GM12878 (cell line): ENCODE data around the gene MYBPHL. TPM values are rescaled to one million over a fixed set of nuclear protein-coding genes. Genes with fewer than 3 reads are reported as not detected.

Experiments
- ATAC-seq: fragments of 200-7000 bp; cut with Tn5 transposase; 3 replicates; pipeline ENCODE4 v1.9.1; 2020; ENCODE audit warnings: mild to moderate bottlenecking, moderate library complexity
- BruUV-seq: library from RNA; stranded (reverse); fragments of 400-500 nt; replicated peaks from 2 replicates; lab custom pipeline; 2021; lab: Mats Ljungman, UMichigan
- CTCF ChIA-PET: fragments of 300-600 bp; sonication (Branson Sonifier 250); formaldehyde crosslinking; extraction: SDS; loops from one replicate; lab custom pipeline; 2021; ENCODE audit warnings: inconsistent platforms; lab: Yijun Ruan, JAX
- POLR2A ChIA-PET: fragments of 350-600 bp; formaldehyde crosslinking; extraction: SDS; loops from one replicate; lab custom pipeline; 2021; ENCODE audit warnings: inconsistent platforms; lab: Charles Lee
- RAD21 ChIA-PET: fragments of 300-600 bp; sonication (Branson Sonifier 250); formaldehyde crosslinking; loops from one replicate; lab custom pipeline; 2023; ENCODE audit warnings: antibody characterized with exemption; ENCODE audit not compliant: unreplicated experiment; lab: Charles Lee
- SMC1A ChIA-PET: fragments of 300-600 bp; sonication (Branson Sonifier 250); formaldehyde crosslinking; loops from one replicate; lab custom pipeline; 2023; ENCODE audit not compliant: unreplicated experiment, uncharacterized antibody; lab: Charles Lee
- DNase-seq: peaks from one replicate; pipeline ENCODE4 v3.0.0-alpha.2; 2011; ENCODE audit warnings: low read depth, low spot score
- FAIRE-seq: peaks from 3 replicates; lab custom pipeline; 2011; peaks lifted over from hg19 to GRCh38; lab: Jason Lieb, UNC
- H2AFZ ChIP-seq: 2 replicates; pipeline ENCODE4 v1.6.0; 2011; ENCODE audit warnings: low read depth, low read length, control low read depth; ENCODE audit not compliant: control insufficient read depth
- H3K27ac ChIP-seq: 2 replicates; pipeline ENCODE4 v1.5.1; 2011; ENCODE audit warnings: control low read depth; ENCODE audit not compliant: control insufficient read depth, insufficient read depth
- H3K27me3 ChIP-seq, 2 experiments: replicated peaks in 1 of 2; 2 replicates each; pipeline versions ENCODE4 v1.6.0 to v1.6.1; 2011; ENCODE audit warnings: low read length in 1 of 2; ENCODE audit not compliant: control insufficient read depth in 2 of 2, insufficient read depth in 2 of 2
- H3K36me3 ChIP-seq, 2 experiments: 2 replicates each; pipeline ENCODE4 v1.5.1; 2011; ENCODE audit warnings: low read length in 1 of 2; ENCODE audit not compliant: control insufficient read depth in 2 of 2, insufficient read depth in 2 of 2
- H3K4me1 ChIP-seq: 2 replicates; pipeline ENCODE4 v1.6.1; 2011; ENCODE audit warnings: mild to moderate bottlenecking, low read length, moderate library complexity, mixed read lengths; ENCODE audit not compliant: control insufficient read depth, insufficient read depth
- H3K4me2 ChIP-seq: 2 replicates; pipeline ENCODE4 v1.6.0; 2011; ENCODE audit warnings: control low read depth; ENCODE audit not compliant: control insufficient read depth, insufficient read depth
- H3K4me3 ChIP-seq: fragments of 200-600 bp; sonication (generic); 2 replicates; pipeline ENCODE4 v1.5.1; 2016
- H3K79me2 ChIP-seq: 2 replicates; pipeline ENCODE4 v1.6.0; 2011; ENCODE audit warnings: low read length; ENCODE audit not compliant: control insufficient read depth, insufficient read depth
- H3K9ac ChIP-seq: 2 replicates; pipeline ENCODE4 v1.8.0; 2011; ENCODE audit warnings: low read length, control low read depth, mixed read lengths; ENCODE audit not compliant: control insufficient read depth, insufficient read depth
- H3K9me3 ChIP-seq: replicated peaks from 3 replicates; pipeline ENCODE4 v1.5.1; 2011; ENCODE audit warnings: mild to moderate bottlenecking, low read length; ENCODE audit not compliant: control insufficient read depth, insufficient read depth
- H4K20me1 ChIP-seq: 2 replicates; pipeline ENCODE4 v1.6.0; 2011; ENCODE audit not compliant: control insufficient read depth, insufficient read depth
- CEBPB ChIP-seq, 2 experiments: fragments of 150-350 bp in 1 of 2; IDR thresholded peaks; 2 replicates each; pipeline ENCODE4 v1.6.1; 2012 to 2014; ENCODE audit warnings: low read depth in 2 of 2, low read length in 2 of 2, borderline replicate concordance in 1 of 2, inconsistent platforms in 1 of 2
- CREM ChIP-seq: IDR thresholded peaks from 2 replicates; pipeline ENCODE4 v1.6.1; 2014; ENCODE audit warnings: antibody characterized with exemption, low read depth
- EP300 ChIP-seq, 2 experiments: fragments of 150-350 bp in 1 of 2; IDR thresholded peaks; 2 replicates each; pipeline ENCODE4 v1.6.1; 2011 to 2012; ENCODE audit warnings: low read depth in 2 of 2, low read length in 2 of 2, borderline replicate concordance in 1 of 2, improper control_type of control experiment in 1 of 2, inconsistent platforms in 1 of 2; ENCODE audit not compliant: control insufficient read depth in 1 of 2
- MXI1 ChIP-seq: fragments of 150-350 bp; IDR thresholded peaks from 2 replicates; pipeline ENCODE4 v1.6.1; 2011; ENCODE audit warnings: low read depth, mild to moderate bottlenecking, inconsistent platforms, low read length, improper control_type of control experiment
- NBN ChIP-seq: fragments of 450-650 bp; IDR thresholded peaks from 2 replicates; pipeline ENCODE4 v1.6.1; 2016
- NFIC ChIP-seq: IDR thresholded peaks from 2 replicates; pipeline ENCODE4 v1.6.1; 2012; ENCODE audit warnings: low read depth, mild to moderate bottlenecking, inconsistent platforms, low read length, moderate library complexity
- RBBP5 ChIP-seq: fragments of 200-600 bp; sonication (generic); conservative IDR thresholded peaks from 2 replicates; pipeline ENCODE4 v1.6.1; 2016
- SPI1 ChIP-seq: IDR thresholded peaks from 2 replicates; pipeline ENCODE4 v1.6.1; 2011; ENCODE audit warnings: low read depth, mild to moderate bottlenecking, low read length, moderate library complexity, borderline replicate concordance; ENCODE audit not compliant: insufficient read depth
- TARDBP ChIP-seq: IDR thresholded peaks from 2 replicates; pipeline ENCODE4 v1.6.1; 2016; ENCODE audit warnings: borderline replicate concordance
- TCF3 ChIP-seq: IDR thresholded peaks from 2 replicates; pipeline ENCODE4 v1.6.1; 2012; ENCODE audit warnings: low read depth, mild to moderate bottlenecking, low read length, borderline replicate concordance; ENCODE audit not compliant: insufficient read depth
- ZBED1 ChIP-seq: IDR thresholded peaks from 2 replicates; pipeline ENCODE4 v1.6.1; 2016; ENCODE audit warnings: borderline replicate concordance
- WGBS: methylation state at CpG from one replicate; pipeline ENCODE4 v1.1.6; 2016; ENCODE audit warnings: low lambda C conversion rate; ENCODE audit not compliant: insufficient replicate concordance, insufficient coverage; ENCODE audit errors: missing lambda C conversion rate; 5-methylcytosine and 5-hydroxymethylcytosine counted together
- in situ Hi-C: fragments of 300-500 bp; cut with MboI; formaldehyde crosslinking; loops from 9 replicates; pipeline ENCODE4 v1.14.3; 2018; ENCODE audit warnings: mixed read lengths
- intact Hi-C: fragments of 100-400 bp; cut with micrococcal nuclease; formaldehyde crosslinking; loops from one replicate; pipeline ENCODE4 v1.14.2; 2022; ENCODE audit not compliant: unreplicated experiment
- polyA plus RNA-seq, 11 experiments: library from polyadenylated mRNA; depleted of rRNA in 4 of 11; unstranded in 6 of 11; stranded (reverse) in 5 of 11; fragments of >200 nt; fragmentation: Nextera tagmentation in 4 of 11; fragmentation: Illumina TruSeq in 1 of 11; extraction: Ambion mirVana in 4 of 11; extraction: Trizol in 1 of 11; gene quantifications; 1 replicate in 1 of 11; 2 replicates in 10 of 11; pipeline versions ENCODE4 v1.2.1 to v1.2.3, GENCODE V29; 2011 to 2016; ENCODE audit warnings: inconsistent platforms in 2 of 11, missing spikeins in 2 of 11, low read depth in 1 of 11
- total RNA-seq, 4 experiments: library from RNA; depleted of rRNA in 3 of 4; stranded (reverse); fragments of >200 nt in 3 of 4; fragmentation: Illumina TruSeq in 1 of 4; extraction: Trizol in 1 of 4; gene quantifications; 2 replicates each; pipeline versions ENCODE4 v1.2.1 to v1.2.3, GENCODE V29; 2013 to 2021
- TF ChIP-seq, protein P1 (sequence below): fragments of 450-650 bp; IDR thresholded peaks from 2 replicates; pipeline ENCODE4 v1.6.1; 2016; ENCODE audit warnings: mild to moderate bottlenecking, moderate library complexity, borderline replicate concordance
- TF ChIP-seq, protein P2 (sequence below): fragments of 450-650 bp; formaldehyde crosslinking; IDR thresholded peaks from 2 replicates; pipeline ENCODE4 v1.4.0; 2022; ENCODE audit warnings: mild to moderate bottlenecking, moderate library complexity
- TF ChIP-seq, protein P3 (sequence below): fragments of 450-650 bp; IDR thresholded peaks from 2 replicates; pipeline ENCODE4 v1.6.1; 2016; ENCODE audit warnings: mild to moderate bottlenecking

MYBPHL gene
- total and polyA plus RNA-seq, 10 of the 15 experiments (the other 5 are each of a cell fraction or from before 2014, with no cell fraction given): 0.16 to 0.75 (median 0.54) TPM; not detected in 7

DNA sequence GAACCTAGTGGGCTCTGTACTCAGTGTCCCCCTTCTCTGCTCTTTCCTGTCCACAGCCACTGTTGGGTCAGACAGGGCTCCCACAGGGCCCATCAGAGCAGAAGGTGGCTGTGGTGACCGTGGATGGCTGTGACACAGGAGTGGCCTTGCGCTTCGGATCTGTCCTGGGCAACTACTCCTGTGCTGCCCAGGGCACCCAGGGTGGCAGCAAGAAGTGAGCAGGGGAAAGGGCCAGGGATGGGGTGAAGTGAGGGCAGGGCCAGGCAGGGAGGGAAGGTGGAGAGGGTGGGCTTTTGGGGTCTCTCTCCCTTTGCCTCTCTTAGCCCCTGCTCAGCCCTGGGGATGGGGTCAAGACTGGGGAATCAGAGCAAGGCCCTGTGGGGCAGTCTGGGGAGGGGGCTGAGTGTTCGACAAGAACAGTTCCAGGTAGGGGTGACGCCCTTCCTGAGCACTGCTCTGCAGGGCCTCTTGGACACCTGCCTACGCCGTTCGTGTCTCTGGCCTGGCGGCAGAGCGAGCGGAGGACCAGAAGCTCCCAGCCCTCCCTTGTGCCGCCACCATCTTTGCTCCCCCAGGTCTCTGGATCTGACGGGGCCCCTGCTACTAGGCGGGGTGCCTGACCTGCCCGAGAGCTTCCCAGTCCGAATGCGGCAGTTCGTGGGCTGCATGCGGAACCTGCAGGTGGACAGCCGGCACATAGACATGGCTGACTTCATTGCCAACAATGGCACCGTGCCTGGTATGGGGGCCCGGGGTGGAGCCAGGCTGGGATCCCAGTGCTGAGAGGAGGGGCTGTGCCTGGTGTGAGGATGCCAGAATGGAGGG is 44.4 kb downstream of the MYBPHL start:
- no peaks in the 10 kb centered on the region for H3K79me2 ChIP-seq
- ChIA-PET CTCF (interaction anchor here (1.0 to 4.6 kb wide), 6 partner anchors 9 to 270 kb away, joined by 3 to 45 read pairs (median 4); partner anchors contain the start of genes SARS1 and SORT1), POLR2A (no interaction called here), RAD21 (interaction anchor here (0.8 kb wide), 1 partner anchor 138 kb away, joined by 3 read pairs; no protein-coding TSS in a partner anchor), SMC1A (interaction anchor here (1.1 to 1.3 kb wide), 2 partner anchors 140 to 270 kb away, joined by 3 read pairs; no protein-coding TSS in a partner anchor)
- no peak overlapping the region for H3K9ac ChIP-seq
- no peak for FAIRE-seq
- H3K4me1 ChIP-seq: no peaks in the 10 kb centered on the region
- H3K4me2 ChIP-seq: no peak overlapping the region
- no peak overlapping the region for H3K4me3 ChIP-seq
- 60% methylated on average over 15 of the region's 22 CpGs for WGBS
- in situ Hi-C loops: loop anchor here (5.0 kb wide), 2 partner anchors 140 to 270 kb away; no protein-coding TSS in a partner anchor
- no peaks in the 10 kb centered on the region for H3K36me3 ChIP-seq
- no peaks in the 10 kb centered on the region for H3K9me3 ChIP-seq
- no peak overlapping the region for H3K27ac ChIP-seq
- intact Hi-C loops: loop anchor here (1.0 kb wide), 2 partner anchors 137 to 270 kb away; no protein-coding TSS in a partner anchor
- no TSS peak for BruUV-seq
- H4K20me1 ChIP-seq: no peaks in the 10 kb centered on the region
- DNase-seq: no peak
- H3K27me3 ChIP-seq: no peaks in the 10 kb centered on the region
- H2AFZ ChIP-seq: no peak overlapping the region
- ATAC-seq: no peak
- TF ChIP-seq, protein P1, sequence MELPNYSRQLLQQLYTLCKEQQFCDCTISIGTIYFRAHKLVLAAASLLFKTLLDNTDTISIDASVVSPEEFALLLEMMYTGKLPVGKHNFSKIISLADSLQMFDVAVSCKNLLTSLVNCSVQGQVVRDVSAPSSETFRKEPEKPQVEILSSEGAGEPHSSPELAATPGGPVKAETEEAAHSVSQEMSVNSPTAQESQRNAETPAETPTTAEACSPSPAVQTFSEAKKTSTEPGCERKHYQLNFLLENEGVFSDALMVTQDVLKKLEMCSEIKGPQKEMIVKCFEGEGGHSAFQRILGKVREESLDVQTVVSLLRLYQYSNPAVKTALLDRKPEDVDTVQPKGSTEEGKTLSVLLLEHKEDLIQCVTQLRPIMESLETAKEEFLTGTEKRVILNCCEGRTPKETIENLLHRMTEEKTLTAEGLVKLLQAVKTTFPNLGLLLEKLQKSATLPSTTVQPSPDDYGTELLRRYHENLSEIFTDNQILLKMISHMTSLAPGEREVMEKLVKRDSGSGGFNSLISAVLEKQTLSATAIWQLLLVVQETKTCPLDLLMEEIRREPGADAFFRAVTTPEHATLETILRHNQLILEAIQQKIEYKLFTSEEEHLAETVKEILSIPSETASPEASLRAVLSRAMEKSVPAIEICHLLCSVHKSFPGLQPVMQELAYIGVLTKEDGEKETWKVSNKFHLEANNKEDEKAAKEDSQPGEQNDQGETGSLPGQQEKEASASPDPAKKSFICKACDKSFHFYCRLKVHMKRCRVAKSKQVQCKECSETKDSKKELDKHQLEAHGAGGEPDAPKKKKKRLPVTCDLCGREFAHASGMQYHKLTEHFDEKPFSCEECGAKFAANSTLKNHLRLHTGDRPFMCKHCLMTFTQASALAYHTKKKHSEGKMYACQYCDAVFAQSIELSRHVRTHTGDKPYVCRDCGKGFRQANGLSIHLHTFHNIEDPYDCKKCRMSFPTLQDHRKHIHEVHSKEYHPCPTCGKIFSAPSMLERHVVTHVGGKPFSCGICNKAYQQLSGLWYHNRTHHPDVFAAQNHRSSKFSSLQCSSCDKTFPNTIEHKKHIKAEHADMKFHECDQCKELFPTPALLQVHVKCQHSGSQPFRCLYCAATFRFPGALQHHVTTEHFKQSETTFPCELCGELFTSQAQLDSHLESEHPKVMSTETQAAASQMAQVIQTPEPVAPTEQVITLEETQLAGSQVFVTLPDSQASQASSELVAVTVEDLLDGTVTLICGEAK: no peak
- TF ChIP-seq CREM: no peak
- no peak for TF ChIP-seq TARDBP
- TF ChIP-seq, protein P2, sequence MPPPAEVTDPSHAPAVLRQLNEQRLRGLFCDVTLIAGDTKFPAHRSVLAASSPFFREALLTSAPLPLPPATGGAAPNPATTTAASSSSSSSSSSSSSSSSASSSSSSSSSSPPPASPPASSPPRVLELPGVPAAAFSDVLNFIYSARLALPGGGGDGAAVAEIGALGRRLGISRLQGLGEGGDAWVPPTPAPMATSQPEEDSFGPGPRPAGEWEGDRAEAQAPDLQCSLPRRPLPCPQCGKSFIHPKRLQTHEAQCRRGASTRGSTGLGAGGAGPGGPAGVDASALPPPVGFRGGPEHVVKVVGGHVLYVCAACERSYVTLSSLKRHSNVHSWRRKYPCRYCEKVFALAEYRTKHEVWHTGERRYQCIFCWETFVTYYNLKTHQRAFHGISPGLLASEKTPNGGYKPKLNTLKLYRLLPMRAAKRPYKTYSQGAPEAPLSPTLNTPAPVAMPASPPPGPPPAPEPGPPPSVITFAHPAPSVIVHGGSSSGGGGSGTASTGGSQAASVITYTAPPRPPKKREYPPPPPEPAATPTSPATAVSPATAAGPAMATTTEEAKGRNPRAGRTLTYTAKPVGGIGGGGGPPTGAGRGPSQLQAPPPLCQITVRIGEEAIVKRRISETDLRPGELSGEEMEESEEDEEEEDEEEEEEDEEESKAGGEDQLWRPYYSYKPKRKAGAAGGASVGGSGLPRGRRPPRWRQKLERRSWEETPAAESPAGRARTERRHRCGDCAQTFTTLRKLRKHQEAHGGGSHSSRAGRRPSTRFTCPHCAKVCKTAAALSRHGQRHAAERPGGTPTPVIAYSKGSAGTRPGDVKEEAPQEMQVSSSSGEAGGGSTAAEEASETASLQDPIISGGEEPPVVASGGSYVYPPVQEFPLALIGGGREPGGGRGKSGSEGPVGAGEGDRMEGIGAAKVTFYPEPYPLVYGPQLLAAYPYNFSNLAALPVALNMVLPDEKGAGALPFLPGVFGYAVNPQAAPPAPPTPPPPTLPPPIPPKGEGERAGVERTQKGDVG: no peak
- TF ChIP-seq, protein P3, sequence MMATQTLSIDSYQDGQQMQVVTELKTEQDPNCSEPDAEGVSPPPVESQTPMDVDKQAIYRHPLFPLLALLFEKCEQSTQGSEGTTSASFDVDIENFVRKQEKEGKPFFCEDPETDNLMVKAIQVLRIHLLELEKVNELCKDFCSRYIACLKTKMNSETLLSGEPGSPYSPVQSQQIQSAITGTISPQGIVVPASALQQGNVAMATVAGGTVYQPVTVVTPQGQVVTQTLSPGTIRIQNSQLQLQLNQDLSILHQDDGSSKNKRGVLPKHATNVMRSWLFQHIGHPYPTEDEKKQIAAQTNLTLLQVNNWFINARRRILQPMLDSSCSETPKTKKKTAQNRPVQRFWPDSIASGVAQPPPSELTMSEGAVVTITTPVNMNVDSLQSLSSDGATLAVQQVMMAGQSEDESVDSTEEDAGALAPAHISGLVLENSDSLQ: no peak
- no peak for TF ChIP-seq ZBED1
- no peak for TF ChIP-seq TCF3
- TF ChIP-seq MXI1: no peak
- TF ChIP-seq RBBP5: no peak
- no peak for TF ChIP-seq NFIC
- no peak for TF ChIP-seq EP300 (IDR thresholded peaks at IDR 0.05; ENCODE audit: borderline replicate concordance in 1 of 2, control insufficient read depth in 1 of 2, low read depth in 2 of 2, low read length in 2 of 2)
- TF ChIP-seq SPI1: no peak
- TF ChIP-seq CEBPB (IDR thresholded peaks at IDR 0.05; ENCODE audit: borderline replicate concordance in 1 of 2, low read depth in 2 of 2, low read length in 2 of 2): no peak
- no peak for TF ChIP-seq NBN
